Measurements from ENCODE around the gene ATP23. TPM values are rescaled to one million over a fixed set of nuclear protein-coding genes. Genes with fewer than 3 reads are reported as not detected.

The ATP23 gene
- total RNA-seq, result 10 to 100 TPM; 13.5 to 19.4 TPM

DNA sequence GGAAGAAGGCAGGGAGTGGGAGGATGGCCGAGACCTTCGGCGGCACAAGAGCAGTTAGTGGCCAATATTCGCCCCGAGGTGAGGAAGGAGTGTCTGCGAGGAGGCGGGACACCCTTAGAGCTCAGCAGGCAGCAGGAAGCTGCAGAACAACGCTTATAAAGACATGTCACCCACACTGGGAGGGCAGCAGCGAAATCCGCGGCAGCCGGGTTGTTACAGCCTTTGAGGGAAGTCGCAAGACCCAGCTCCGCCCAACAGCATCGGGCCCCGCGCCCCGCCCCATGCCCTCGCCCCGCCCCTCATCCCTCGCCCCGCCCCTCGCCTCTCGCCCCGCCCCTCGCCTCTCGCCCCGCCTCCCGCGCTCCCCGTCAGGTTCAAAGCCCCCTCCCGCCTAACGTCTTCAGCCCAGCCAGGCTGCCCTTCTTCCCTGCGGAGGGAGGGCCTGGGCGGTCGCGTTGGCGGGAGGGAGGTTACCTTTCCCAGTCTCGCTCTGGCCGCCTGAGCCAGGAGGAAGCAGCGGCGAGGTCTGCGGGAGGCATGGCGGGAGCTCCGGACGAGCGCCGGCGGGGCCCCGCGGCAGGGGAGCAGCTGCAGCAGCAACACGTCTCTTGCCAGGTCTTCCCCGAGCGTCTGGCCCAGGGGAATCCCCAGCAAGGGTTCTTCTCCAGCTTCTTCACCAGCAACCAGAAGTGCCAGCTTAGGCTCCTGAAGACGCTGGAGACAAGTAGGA, at the start of gene ATP23:
ATP23 (plus strand) TSS at position 403 of the 730 bp plus-strand sequence; CDS start at position 538, 135 bp downstream.
- Mint-ChIP-seq H3K27ac (peak within 1 kb of the TSS; percentile 87), H3K4me3 (peak within 1 kb of the TSS; percentile 84), H3K4me1 (peaks cover 24% of the 10 kb centered on the region), H3K27me3 (no peaks in the 10 kb centered on the region), H3K36me3 (ENCODE audit: low read depth) (no peaks in the 10 kb centered on the region), H3K9me3 (no peaks in the 10 kb centered on the region)
- peak; percentile 89 for ATAC-seq (replicated peaks)

DNA sequence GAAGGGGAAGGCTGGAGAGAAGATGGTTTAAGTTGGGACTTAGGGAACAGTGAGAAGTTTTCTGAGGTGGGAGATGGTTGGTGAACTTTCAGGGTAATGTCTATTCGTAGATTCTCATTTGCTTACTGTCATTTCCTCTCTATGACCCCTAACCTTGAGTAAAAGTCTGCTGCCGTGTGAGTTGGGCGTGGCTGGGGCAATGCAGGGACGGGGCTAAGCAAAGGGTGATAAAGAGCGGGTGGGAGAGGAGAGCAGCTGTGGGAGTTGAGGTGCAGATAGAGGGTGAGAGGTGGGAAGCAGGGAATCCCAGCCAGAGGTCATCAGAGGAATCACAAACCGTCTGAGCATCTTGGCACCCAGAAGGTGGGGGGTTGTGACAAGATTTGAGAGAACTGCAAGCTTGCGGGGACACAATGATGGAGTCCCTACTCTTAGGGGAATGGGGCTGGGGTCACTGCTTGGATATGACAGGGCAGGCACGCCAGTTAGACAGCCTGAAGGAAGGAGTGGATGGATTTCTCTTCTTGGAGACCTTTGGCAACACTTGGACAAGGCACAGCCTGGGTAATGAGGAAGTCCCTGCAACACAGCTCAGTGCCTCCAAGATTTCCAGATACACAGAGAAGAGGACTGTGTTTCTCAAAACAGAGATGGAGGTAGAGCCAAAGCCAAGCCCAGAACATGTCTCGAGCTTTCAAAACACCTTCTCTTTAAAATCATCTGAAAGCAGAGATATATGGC, 49.0 kb upstream of the ATP23 start:
- Mint-ChIP-seq H3K4me1 (peaks cover 25% of the 10 kb centered on the region), H3K4me3 (no peak overlapping the region), H3K9me3 (no peaks in the 10 kb centered on the region), H3K27ac (no peak overlapping the region), H3K36me3 (ENCODE audit: low read depth) (no peaks in the 10 kb centered on the region), H3K27me3 (no peaks in the 10 kb centered on the region)
- ATAC-seq (replicated peaks), result no peak

GRCh38 chr12:57893431-57894353, 47.7 kb upstream of the ATP23 start:
- peaks cover 37% of the 10 kb centered on the region for H3K4me1 Mint-ChIP-seq
- no peaks in the 10 kb centered on the region for H3K36me3 Mint-ChIP-seq (ENCODE audit: low read depth)
- no peaks in the 10 kb centered on the region for H3K9me3 Mint-ChIP-seq
- peak overlapping the region; percentile 17 for H3K27ac Mint-ChIP-seq
- ATAC-seq (replicated peaks), result peak; percentile 17
- H3K27me3 Mint-ChIP-seq, result no peaks in the 10 kb centered on the region
- peak overlapping the region; percentile 2 for H3K4me3 Mint-ChIP-seq

GRCh38 chr12:57894399-57895292, 46.7 kb upstream of the ATP23 start:
- Mint-ChIP-seq H3K36me3 (ENCODE audit: low read depth) (no peaks in the 10 kb centered on the region), H3K27ac (peak overlapping the region; percentile 17), H3K9me3 (no peaks in the 10 kb centered on the region), H3K27me3 (no peaks in the 10 kb centered on the region), H3K4me1 (peaks cover 43% of the 10 kb centered on the region), H3K4me3 (peak overlapping the region; percentile 2)
- no peak for ATAC-seq (replicated peaks)

DNA sequence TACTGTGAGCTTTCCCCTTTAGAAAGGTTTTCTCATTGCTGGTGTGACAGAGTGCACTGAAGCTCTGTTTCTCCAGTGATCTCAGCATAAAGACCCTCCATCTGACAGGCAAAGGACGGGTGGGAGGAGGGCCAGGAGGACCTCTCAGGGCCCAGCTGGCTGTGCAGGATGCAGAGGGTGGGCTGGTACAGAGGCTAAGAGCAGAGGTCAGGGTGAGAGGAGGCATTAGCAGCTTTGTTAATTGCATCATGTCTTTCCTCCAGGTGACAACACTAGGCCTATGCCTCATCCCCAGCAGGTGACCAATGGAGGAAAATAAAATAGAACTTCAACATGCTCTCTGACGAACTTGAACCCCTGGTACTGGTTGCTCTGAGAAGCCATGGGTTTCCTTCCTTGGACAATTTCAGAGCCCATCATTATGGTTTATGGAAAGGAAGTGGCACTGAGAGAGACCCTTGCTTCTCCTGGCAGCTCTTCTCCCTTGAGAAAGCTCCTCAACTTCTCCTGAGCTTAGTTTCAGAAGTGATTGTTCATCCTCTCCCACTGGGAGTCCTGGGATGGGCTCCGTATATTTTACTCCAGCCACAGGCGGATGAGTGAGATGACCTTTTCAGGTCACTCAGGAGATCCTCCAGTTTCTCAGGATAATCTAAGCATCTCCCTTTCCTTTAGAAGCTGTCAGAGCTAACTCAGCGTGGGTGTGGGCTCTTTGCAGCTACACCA, 45.8 kb upstream of the ATP23 start:
- Mint-ChIP-seq H3K36me3 (ENCODE audit: low read depth) (no peaks in the 10 kb centered on the region), H3K4me1 (peaks cover 43% of the 10 kb centered on the region), H3K9me3 (no peaks in the 10 kb centered on the region), H3K4me3 (peak overlapping the region; percentile 75), H3K27ac (no peak overlapping the region), H3K27me3 (no peaks in the 10 kb centered on the region)
- ATAC-seq (replicated peaks), result no peak

GRCh38 chr12:57896115-57896433, 45.3 kb upstream of the ATP23 start:
- no peaks in the 10 kb centered on the region for H3K9me3 Mint-ChIP-seq
- no peaks in the 10 kb centered on the region for H3K27me3 Mint-ChIP-seq
- H3K4me3 Mint-ChIP-seq, result peak overlapping the region; percentile 75
- H3K4me1 Mint-ChIP-seq, result peaks cover 43% of the 10 kb centered on the region
- H3K36me3 Mint-ChIP-seq (ENCODE audit: low read depth), result no peaks in the 10 kb centered on the region
- no peak for ATAC-seq (replicated peaks)
- H3K27ac Mint-ChIP-seq, result no peak overlapping the region

- peak overlapping the region; percentile 49 for H3K27ac Mint-ChIP-seq
- H3K36me3 Mint-ChIP-seq (ENCODE audit: low read depth), result no peaks in the 10 kb centered on the region
- H3K4me3 Mint-ChIP-seq, result peak overlapping the region; percentile 75
- peaks cover 43% of the 10 kb centered on the region for H3K4me1 Mint-ChIP-seq
- H3K9me3 Mint-ChIP-seq, result no peaks in the 10 kb centered on the region
- ATAC-seq (replicated peaks), result no peak
- H3K27me3 Mint-ChIP-seq, result no peaks in the 10 kb centered on the region
These were observed 44.7 kb upstream of the ATP23 start for GRCh38 chr12:57896434-57897201.

DNA sequence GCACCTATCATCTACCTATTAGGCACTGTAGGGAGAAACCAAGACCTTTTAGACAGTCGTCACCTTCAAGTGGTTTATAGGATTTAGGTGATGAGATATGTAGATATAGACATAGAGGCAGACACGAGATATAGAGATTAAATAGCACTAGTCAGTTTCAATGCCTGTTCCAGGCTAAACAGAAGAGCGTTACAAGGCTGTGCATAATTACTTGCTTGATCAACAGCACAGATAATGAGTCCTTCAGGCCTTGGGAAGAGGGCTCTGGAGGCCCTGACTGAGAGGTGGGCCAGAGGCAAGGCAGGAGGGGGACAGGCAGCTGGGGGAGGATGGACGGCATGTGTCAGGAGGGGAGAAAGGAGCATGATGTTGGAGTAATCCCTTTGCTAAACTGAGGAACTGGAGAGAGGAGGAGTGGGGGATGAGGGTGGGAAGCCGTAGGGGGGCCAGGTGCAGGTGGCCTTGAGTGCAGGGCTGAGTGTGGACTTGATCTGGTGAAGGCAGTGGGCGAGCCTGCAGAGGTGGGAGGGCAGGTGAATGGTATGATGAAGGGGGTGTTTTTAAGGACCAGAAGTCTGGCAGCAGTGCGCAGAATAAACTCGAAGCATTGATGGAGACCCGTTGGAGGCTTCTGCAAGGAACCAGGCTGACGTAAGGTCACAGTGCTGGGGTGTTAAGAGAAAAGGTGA, 43.9 kb upstream of the ATP23 start:
- Mint-ChIP-seq H3K9me3 (no peaks in the 10 kb centered on the region), H3K27ac (peak overlapping the region; percentile 49)

GRCh38 chr12:57898308-57898970, 42.9 kb upstream of the ATP23 start:
- no peaks in the 10 kb centered on the region for H3K36me3 Mint-ChIP-seq (ENCODE audit: low read depth)
- peaks cover 43% of the 10 kb centered on the region for H3K4me1 Mint-ChIP-seq
- H3K27me3 Mint-ChIP-seq, result no peaks in the 10 kb centered on the region
- peak overlapping the region; percentile 70 for H3K27ac Mint-ChIP-seq
- peak overlapping the region; percentile 75 for H3K4me3 Mint-ChIP-seq
- no peak for ATAC-seq (replicated peaks)
- H3K9me3 Mint-ChIP-seq, result no peaks in the 10 kb centered on the region

More for the DNA sequence above, 43.9 kb upstream of the ATP23 start:
- ATAC-seq (replicated peaks), result no peak
- H3K36me3 Mint-ChIP-seq (ENCODE audit: low read depth), result no peaks in the 10 kb centered on the region
- peak overlapping the region; percentile 75 for H3K4me3 Mint-ChIP-seq
- peaks cover 43% of the 10 kb centered on the region for H3K4me1 Mint-ChIP-seq
- no peaks in the 10 kb centered on the region for H3K27me3 Mint-ChIP-seq

- Mint-ChIP-seq H3K4me1 (peaks cover 42% of the 10 kb centered on the region), H3K36me3 (ENCODE audit: low read depth) (no peaks in the 10 kb centered on the region), H3K9me3 (no peaks in the 10 kb centered on the region), H3K27ac (peak overlapping the region; percentile 70), H3K4me3 (peak overlapping the region; percentile 75), H3K27me3 (no peaks in the 10 kb centered on the region)
- peak; percentile 93 for ATAC-seq (replicated peaks)
These were observed 42.2 kb upstream of the ATP23 start for GRCh38 chr12:57899010-57899662.

GRCh38 chr12:57902478-57902969, 38.8 kb upstream of the ATP23 start:
- Mint-ChIP-seq H3K9me3 (no peaks in the 10 kb centered on the region), H3K36me3 (ENCODE audit: low read depth) (no peaks in the 10 kb centered on the region), H3K4me3 (no peak overlapping the region), H3K27ac (no peak overlapping the region), H3K27me3 (peaks cover 17% of the 10 kb centered on the region), H3K4me1 (peaks cover 23% of the 10 kb centered on the region)
- no peak for ATAC-seq (replicated peaks)
